WTC11 (cell line): ENCODE measurements around the gene CCR1. TPM values are rescaled to one million over a fixed set of nuclear protein-coding genes. Genes with fewer than 3 reads are reported as not detected.

Experiments used
- ATAC-seq: fragments of 200-7000 bp; cut with Tn5 transposase; 2 replicates; pipeline ENCODE4 v1.10.0; 2021; ENCODE audit warnings: mild to moderate bottlenecking, moderate library complexity
- CTCF ChIA-PET: fragments of 300-600 bp; sonication (Branson Sonifier 250); formaldehyde crosslinking; loops from one replicate; lab custom pipeline; 2021; ENCODE audit warnings: antibody characterized with exemption; lab: Charles Lee
- POLR2A ChIA-PET: fragments of 350-600 bp; sonication (Branson Sonifier 250); formaldehyde crosslinking; loops from one replicate; lab custom pipeline; 2021; ENCODE audit warnings: antibody characterized with exemption; lab: Charles Lee
- DNase-seq: peaks from one replicate; pipeline ENCODE4 v3.0.0; 2021; ENCODE audit warnings: low spot score
- H3K27ac Mint-ChIP-seq: 2 replicates; pipeline ENCODE4 v1.8.0; 2021; ENCODE audit warnings: mixed read lengths
- H3K27me3 Mint-ChIP-seq: 2 replicates; pipeline ENCODE4 v1.8.0; 2021; ENCODE audit warnings: low read depth, mild to moderate bottlenecking, moderate library complexity, mixed read lengths
- H3K36me3 Mint-ChIP-seq: 2 replicates; pipeline ENCODE4 v1.8.0; 2021; ENCODE audit warnings: mixed read lengths
- H3K4me1 Mint-ChIP-seq: 2 replicates; pipeline ENCODE4 v1.8.0; 2022; ENCODE audit warnings: mixed read lengths
- H3K4me3 Mint-ChIP-seq: 2 replicates; pipeline ENCODE4 v1.8.0; 2021; ENCODE audit warnings: mild to moderate bottlenecking, moderate library complexity, mixed read lengths
- H3K9me3 Mint-ChIP-seq: 2 replicates; pipeline ENCODE4 v1.8.0; 2021; ENCODE audit warnings: mixed read lengths
- ATF1 ChIP-seq: sonication (generic); formaldehyde crosslinking; IDR thresholded peaks from 2 replicates; pipeline ENCODE4 v1.8.1; 2023; ENCODE audit warnings: mild to moderate bottlenecking, moderate library complexity, missing genetic modification reagents
- CBFB ChIP-seq: sonication (generic); formaldehyde crosslinking; IDR thresholded peaks from 2 replicates; pipeline ENCODE4 v1.8.1; 2022; ENCODE audit warnings: mild to moderate bottlenecking, low read depth, missing genetic modification reagents
- ERG ChIP-seq: fragments of 250-450 bp; sonication (Bioruptor Pico); IDR thresholded peaks from 2 replicates; pipeline ENCODE4 v1.8.0; 2021; ENCODE audit warnings: mild to moderate bottlenecking
- ETV6 ChIP-seq: sonication (generic); formaldehyde crosslinking; IDR thresholded peaks from 2 replicates; pipeline ENCODE4 v1.8.1; 2022; ENCODE audit warnings: mild to moderate bottlenecking, missing genetic modification reagents
- FOXK1 ChIP-seq: sonication (generic); formaldehyde crosslinking; IDR thresholded peaks from 2 replicates; pipeline ENCODE4 v1.8.0; 2022; ENCODE audit warnings: mild to moderate bottlenecking, moderate library complexity, missing genetic modification reagents
- MXD4 ChIP-seq: fragments of 250-450 bp; sonication (Bioruptor Pico); IDR thresholded peaks from 2 replicates; pipeline ENCODE4 v1.8.0; 2021; ENCODE audit warnings: mild to moderate bottlenecking, moderate library complexity, borderline replicate concordance
- RELA ChIP-seq: sonication (generic); formaldehyde crosslinking; IDR thresholded peaks from 2 replicates; pipeline ENCODE4 v1.8.1; 2022; ENCODE audit warnings: missing genetic modification reagents, mild to moderate bottlenecking, borderline replicate concordance
- SMAD4 ChIP-seq: sonication (generic); formaldehyde crosslinking; IDR thresholded peaks from 2 replicates; pipeline ENCODE4 v1.8.0; 2022; ENCODE audit warnings: mild to moderate bottlenecking, missing genetic modification reagents
- ZMAT4 ChIP-seq: fragments of 250-450 bp; sonication (Bioruptor Pico); IDR thresholded peaks from 2 replicates; pipeline ENCODE4 v1.9.0; 2021; ENCODE audit warnings: mild to moderate bottlenecking
- ZNF396 ChIP-seq: fragments of 250-450 bp; sonication (Bioruptor Pico); IDR thresholded peaks from 2 replicates; pipeline ENCODE4 v1.8.0; 2021; ENCODE audit warnings: mild to moderate bottlenecking, moderate library complexity, borderline replicate concordance
- total RNA-seq: library from RNA; stranded (reverse); gene quantifications from 3 replicates; pipeline ENCODE4 v1.2.3, GENCODE V29; 2021
- TF ChIP-seq, protein P1 (sequence below): fragments of 250-450 bp; sonication (Bioruptor Pico); IDR thresholded peaks from 2 replicates; pipeline ENCODE4 v1.9.0; 2021; ENCODE audit warnings: moderate library complexity, mild to moderate bottlenecking, inconsistent platforms, borderline replicate concordance
- TF ChIP-seq, protein P2 (sequence below): fragments of 250-450 bp; sonication (Bioruptor Pico); IDR thresholded peaks from 2 replicates; pipeline ENCODE4 v1.9.0; 2021; ENCODE audit warnings: mild to moderate bottlenecking, borderline replicate concordance
- TF ChIP-seq, protein P3 (sequence below): sonication (generic); formaldehyde crosslinking; IDR thresholded peaks from 2 replicates; pipeline ENCODE4 v1.8.1; 2022; ENCODE audit warnings: missing genetic modification reagents, borderline replicate concordance
- TF ChIP-seq, protein P4 (sequence below): sonication (generic); formaldehyde crosslinking; IDR thresholded peaks from 2 replicates; pipeline ENCODE4 v1.8.0; 2023; ENCODE audit warnings: mild to moderate bottlenecking, missing genetic modification reagents

CCR1 gene
- total RNA-seq, 1 experiment from 2014 or later, result not detected

- TF ChIP-seq RELA (CRISPR knock-in tag) (no peak), ERG (CRISPR knock-in tag) (no peak), ZNF396 (CRISPR knock-in tag) (no peak), MXD4 (CRISPR knock-in tag) (no peak)
- TF ChIP-seq, protein P1, sequence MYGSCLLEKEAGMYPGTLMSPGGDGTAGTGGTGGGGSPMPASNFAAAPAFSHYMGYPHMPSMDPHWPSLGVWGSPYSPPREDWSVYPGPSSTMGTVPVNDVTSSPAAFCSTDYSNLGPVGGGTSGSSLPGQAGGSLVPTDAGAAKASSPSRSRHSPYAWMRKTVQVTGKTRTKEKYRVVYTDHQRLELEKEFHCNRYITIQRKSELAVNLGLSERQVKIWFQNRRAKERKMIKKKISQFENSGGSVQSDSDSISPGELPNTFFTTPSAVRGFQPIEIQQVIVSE (CRISPR knock-in tag), result no peak
- TF ChIP-seq, protein P2, sequence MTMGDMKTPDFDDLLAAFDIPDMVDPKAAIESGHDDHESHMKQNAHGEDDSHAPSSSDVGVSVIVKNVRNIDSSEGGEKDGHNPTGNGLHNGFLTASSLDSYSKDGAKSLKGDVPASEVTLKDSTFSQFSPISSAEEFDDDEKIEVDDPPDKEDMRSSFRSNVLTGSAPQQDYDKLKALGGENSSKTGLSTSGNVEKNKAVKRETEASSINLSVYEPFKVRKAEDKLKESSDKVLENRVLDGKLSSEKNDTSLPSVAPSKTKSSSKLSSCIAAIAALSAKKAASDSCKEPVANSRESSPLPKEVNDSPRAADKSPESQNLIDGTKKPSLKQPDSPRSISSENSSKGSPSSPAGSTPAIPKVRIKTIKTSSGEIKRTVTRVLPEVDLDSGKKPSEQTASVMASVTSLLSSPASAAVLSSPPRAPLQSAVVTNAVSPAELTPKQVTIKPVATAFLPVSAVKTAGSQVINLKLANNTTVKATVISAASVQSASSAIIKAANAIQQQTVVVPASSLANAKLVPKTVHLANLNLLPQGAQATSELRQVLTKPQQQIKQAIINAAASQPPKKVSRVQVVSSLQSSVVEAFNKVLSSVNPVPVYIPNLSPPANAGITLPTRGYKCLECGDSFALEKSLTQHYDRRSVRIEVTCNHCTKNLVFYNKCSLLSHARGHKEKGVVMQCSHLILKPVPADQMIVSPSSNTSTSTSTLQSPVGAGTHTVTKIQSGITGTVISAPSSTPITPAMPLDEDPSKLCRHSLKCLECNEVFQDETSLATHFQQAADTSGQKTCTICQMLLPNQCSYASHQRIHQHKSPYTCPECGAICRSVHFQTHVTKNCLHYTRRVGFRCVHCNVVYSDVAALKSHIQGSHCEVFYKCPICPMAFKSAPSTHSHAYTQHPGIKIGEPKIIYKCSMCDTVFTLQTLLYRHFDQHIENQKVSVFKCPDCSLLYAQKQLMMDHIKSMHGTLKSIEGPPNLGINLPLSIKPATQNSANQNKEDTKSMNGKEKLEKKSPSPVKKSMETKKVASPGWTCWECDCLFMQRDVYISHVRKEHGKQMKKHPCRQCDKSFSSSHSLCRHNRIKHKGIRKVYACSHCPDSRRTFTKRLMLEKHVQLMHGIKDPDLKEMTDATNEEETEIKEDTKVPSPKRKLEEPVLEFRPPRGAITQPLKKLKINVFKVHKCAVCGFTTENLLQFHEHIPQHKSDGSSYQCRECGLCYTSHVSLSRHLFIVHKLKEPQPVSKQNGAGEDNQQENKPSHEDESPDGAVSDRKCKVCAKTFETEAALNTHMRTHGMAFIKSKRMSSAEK (CRISPR knock-in tag), result no peak
- TF ChIP-seq, protein P3, sequence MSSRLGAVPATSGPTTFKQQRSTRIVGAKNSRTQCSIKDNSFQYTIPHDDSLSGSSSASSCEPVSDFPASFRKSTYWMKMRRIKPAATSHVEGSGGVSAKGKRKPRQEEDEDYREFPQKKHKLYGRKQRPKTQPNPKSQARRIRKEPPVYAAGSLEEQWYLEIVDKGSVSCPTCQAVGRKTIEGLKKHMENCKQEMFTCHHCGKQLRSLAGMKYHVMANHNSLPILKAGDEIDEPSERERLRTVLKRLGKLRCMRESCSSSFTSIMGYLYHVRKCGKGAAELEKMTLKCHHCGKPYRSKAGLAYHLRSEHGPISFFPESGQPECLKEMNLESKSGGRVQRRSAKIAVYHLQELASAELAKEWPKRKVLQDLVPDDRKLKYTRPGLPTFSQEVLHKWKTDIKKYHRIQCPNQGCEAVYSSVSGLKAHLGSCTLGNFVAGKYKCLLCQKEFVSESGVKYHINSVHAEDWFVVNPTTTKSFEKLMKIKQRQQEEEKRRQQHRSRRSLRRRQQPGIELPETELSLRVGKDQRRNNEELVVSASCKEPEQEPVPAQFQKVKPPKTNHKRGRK (CRISPR knock-in tag), result no peak
Observed at GRCh38 chr3:46192939-46193338, 15.2 kb downstream of the CCR1 start (continued).

- no peaks in the 10 kb centered on the region for H3K4me1 Mint-ChIP-seq
- H3K36me3 Mint-ChIP-seq, result peaks cover 17% of the 10 kb centered on the region
- DNase-seq (no peak), ATAC-seq (no peak)
- no peak overlapping the region for H3K27ac Mint-ChIP-seq
- H3K9me3 Mint-ChIP-seq, result peaks cover 29% of the 10 kb centered on the region
- POLR2A ChIA-PET, result no interaction called here
- H3K4me3 Mint-ChIP-seq, result no peak overlapping the region
- no peaks in the 10 kb centered on the region; the same call in 1 of the 2 replicates for H3K27me3 Mint-ChIP-seq
- no peak for TF ChIP-seq SMAD4 (CRISPR knock-in tag)
- TF ChIP-seq FOXK1 (CRISPR knock-in tag), result no peak
- TF ChIP-seq CBFB (CRISPR knock-in tag), result no peak
- no peak for TF ChIP-seq MXD4 (CRISPR knock-in tag)
- TF ChIP-seq, protein P2 (CRISPR knock-in tag), result no peak
- TF ChIP-seq, protein P4, sequence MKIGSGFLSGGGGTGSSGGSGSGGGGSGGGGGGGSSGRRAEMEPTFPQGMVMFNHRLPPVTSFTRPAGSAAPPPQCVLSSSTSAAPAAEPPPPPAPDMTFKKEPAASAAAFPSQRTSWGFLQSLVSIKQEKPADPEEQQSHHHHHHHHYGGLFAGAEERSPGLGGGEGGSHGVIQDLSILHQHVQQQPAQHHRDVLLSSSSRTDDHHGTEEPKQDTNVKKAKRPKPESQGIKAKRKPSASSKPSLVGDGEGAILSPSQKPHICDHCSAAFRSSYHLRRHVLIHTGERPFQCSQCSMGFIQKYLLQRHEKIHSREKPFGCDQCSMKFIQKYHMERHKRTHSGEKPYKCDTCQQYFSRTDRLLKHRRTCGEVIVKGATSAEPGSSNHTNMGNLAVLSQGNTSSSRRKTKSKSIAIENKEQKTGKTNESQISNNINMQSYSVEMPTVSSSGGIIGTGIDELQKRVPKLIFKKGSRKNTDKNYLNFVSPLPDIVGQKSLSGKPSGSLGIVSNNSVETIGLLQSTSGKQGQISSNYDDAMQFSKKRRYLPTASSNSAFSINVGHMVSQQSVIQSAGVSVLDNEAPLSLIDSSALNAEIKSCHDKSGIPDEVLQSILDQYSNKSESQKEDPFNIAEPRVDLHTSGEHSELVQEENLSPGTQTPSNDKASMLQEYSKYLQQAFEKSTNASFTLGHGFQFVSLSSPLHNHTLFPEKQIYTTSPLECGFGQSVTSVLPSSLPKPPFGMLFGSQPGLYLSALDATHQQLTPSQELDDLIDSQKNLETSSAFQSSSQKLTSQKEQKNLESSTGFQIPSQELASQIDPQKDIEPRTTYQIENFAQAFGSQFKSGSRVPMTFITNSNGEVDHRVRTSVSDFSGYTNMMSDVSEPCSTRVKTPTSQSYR, result no peak
- no peak for TF ChIP-seq ETV6
- TF ChIP-seq ATF1 (CRISPR knock-in tag), result no peak
- no peak for TF ChIP-seq ZMAT4 (CRISPR knock-in tag)
- TF ChIP-seq, all 79 proteins: peak for 0
- CTCF ChIA-PET, result no interaction called here
Observed at GRCh38 chr3:46191730-46192129, 16.4 kb downstream of the CCR1 start.
